ENCODE results near the gene MT2A.

The MT2A gene

DNA sequence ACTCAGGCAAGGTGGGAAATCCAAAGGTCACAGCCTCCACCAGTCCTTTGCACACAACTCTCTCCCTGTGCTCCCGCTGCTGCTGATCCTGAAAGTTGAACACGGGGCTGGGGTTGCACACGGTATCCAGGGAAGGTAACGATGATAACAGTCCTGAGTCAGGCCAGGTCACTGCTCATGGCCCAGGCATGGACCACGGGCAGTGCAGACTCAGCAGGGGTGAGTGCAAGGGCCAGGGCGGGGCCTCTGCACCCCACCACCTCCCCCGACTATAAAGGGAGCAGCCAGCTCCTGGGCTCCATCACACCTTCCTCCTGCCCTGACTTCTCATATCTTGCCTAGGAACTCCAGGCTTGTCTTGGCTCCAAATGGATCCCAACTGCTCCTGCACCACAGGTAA, 43.2 kb downstream of the MT2A start, which contains the start of gene MT1B:
Gene MT1B (plus strand): TSS at position 301 of the 400 bp plus-strand sequence. CDS start 68 bp downstream, at position 369.
- no peak for DNase-seq (ENCODE audit: low read depth)
- TF ChIP-seq, protein P1, sequence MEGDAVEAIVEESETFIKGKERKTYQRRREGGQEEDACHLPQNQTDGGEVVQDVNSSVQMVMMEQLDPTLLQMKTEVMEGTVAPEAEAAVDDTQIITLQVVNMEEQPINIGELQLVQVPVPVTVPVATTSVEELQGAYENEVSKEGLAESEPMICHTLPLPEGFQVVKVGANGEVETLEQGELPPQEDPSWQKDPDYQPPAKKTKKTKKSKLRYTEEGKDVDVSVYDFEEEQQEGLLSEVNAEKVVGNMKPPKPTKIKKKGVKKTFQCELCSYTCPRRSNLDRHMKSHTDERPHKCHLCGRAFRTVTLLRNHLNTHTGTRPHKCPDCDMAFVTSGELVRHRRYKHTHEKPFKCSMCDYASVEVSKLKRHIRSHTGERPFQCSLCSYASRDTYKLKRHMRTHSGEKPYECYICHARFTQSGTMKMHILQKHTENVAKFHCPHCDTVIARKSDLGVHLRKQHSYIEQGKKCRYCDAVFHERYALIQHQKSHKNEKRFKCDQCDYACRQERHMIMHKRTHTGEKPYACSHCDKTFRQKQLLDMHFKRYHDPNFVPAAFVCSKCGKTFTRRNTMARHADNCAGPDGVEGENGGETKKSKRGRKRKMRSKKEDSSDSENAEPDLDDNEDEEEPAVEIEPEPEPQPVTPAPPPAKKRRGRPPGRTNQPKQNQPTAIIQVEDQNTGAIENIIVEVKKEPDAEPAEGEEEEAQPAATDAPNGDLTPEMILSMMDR (IDR thresholded peaks at IDR 0.05; ENCODE audit: control insufficient read depth, insufficient read depth, low read depth, low read length, missing control alignments), result no peak

DNA sequence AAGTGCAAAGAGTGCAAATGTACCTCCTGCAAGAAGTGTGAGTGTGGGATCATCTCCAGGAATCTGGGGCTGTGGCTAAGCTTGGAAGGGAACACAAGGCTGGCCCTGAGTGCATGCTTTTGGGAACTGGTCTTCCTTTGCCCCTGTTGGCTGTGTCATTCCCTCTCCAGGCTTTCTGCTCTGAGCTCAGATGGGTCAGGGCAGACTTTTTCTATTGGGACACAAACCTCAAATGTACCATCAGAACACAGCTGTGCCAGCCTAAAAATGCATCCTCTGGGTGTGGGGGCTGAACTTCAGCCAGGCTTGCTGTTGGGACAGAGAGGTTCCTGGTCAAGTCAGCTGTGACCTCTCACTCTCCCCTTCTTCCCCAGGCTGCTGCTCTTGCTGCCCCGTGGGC, 44.2 kb downstream of the MT2A start:
- no peak overlapping the region for H3K4me3 ChIP-seq (ENCODE audit: control insufficient read depth, low read depth, low read length)
- TF ChIP-seq, protein P1 (IDR thresholded peaks at IDR 0.05; ENCODE audit: control insufficient read depth, insufficient read depth, low read depth, low read length, missing control alignments), result no peak
- DNase-seq (ENCODE audit: low read depth), result no peak

More for the DNA sequence above, 43.2 kb downstream of the MT2A start, which contains the start of gene MT1B:
- H3K4me3 ChIP-seq (ENCODE audit: control insufficient read depth, low read depth, low read length), result no peak within 1 kb of the TSS

DNA sequence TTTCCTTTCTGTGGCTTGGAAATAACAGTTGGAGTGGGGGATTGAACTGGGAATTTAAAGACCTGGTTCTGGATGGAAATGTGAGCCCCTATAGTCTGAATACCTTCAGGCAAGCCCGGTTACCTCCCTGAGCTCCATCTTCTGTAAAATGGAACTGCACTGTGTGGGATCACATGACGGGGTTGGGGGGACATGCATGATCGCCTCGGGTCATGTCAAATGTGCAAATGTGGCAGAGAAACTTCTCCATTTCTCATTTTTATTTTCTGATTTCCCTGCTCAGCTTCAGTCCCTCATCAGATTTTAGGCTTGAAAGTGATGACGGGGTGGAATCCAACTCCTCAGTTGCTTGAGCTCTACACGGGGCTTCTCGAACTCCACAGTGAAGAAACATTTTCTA, 44.8 kb downstream of the MT2A start:
- TF ChIP-seq, protein P1 (IDR thresholded peaks at IDR 0.05; ENCODE audit: control insufficient read depth, insufficient read depth, low read depth, low read length, missing control alignments), result no peak
- H3K4me3 ChIP-seq (ENCODE audit: control insufficient read depth, low read depth, low read length), result no peak overlapping the region
- no peak for DNase-seq (ENCODE audit: low read depth)

DNA sequence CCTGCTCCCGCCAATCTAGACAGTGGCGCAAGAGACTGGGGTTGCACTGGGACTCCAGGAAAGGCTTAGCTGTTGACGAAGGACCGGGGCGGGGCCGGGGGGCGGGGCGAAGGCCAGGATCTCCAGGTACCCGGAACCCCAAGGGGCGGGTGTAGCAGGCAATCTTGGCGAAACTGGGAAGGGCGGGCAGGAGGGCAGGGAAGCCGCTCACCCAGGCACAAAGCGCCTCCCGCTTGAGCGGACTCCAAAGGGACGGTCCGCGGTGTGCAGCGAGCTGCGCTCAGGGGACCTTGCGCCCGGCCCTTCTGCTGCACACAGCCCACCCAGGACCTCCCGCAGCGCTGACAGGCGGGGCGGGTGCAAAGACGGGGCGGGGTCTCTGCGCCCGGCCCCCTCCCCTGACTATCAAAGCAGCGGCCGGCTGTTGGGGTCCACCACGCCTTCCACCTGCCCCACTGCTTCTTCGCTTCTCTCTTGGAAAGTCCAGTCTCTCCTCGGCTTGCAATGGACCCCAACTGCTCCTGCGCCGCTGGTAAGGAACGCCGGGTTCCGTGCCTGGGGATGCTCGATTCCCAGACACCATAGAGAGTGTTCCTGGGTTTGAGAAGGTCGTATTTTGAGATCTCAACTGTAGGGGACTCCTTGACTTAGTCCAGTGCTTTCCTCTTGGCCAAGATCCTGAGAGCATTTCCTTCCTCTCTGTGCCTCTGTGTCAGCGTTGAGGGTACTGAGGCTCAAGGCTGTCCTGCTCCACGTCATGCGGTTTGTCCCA, 49.4 kb downstream of the MT2A start, which contains the start of gene MT1F:
Gene MT1F (plus strand): TSS at position 405 of the 772 bp plus-strand sequence. CDS start 100 bp downstream, at position 505.
- TF ChIP-seq, protein P1 (IDR thresholded peaks at IDR 0.05; ENCODE audit: control insufficient read depth, insufficient read depth, low read depth, low read length, missing control alignments), result no peak
- no peak for DNase-seq (ENCODE audit: low read depth)

DNA sequence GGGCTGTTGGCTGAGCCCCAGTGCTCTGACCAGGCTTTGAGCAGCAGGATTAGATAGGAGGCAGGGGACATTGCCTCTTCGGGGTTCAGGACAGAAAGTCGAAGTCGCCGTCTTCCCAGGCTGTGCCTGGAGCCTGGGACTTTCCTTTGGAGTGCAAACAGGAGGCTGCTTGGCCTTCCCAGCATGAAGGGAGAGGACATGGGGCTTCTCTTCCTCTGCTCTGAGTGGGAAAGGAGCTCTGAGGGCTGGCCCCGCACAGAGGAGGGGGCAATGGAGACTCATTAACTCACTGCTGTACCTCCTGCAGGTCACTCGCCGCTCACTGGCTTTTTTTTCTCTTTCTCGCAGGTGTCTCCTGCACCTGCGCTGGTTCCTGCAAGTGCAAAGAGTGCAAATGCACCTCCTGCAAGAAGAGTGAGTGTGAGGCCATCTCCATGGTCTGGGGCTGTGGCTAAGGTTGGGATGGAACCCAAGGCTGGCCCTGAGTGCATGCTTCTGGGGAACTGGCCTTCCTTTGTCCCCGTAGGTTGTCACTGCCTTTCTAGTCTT, 50.0 kb downstream of the MT2A start:
- H3K4me3 ChIP-seq (ENCODE audit: control insufficient read depth, low read depth, low read length), result no peak overlapping the region

More for the DNA sequence above, 49.4 kb downstream of the MT2A start, which contains the start of gene MT1F:
- peak within 1 kb of the TSS; percentile 34 for H3K4me3 ChIP-seq (ENCODE audit: control insufficient read depth, low read depth, low read length)

More for the DNA sequence above, 50.0 kb downstream of the MT2A start:
- TF ChIP-seq, protein P1 (IDR thresholded peaks at IDR 0.05; ENCODE audit: control insufficient read depth, insufficient read depth, low read depth, low read length, missing control alignments), result no peak
- no peak for DNase-seq (ENCODE audit: low read depth)

Data from AG09309 (cell line).